ENCODE results near the gene BCR. TPM values are rescaled to one million over a fixed set of nuclear protein-coding genes. Genes with fewer than 3 reads are reported as not detected.

Gene BCR
- total and polyA plus RNA-seq, 2 of the 4 experiments (the other 2 are of a cell fraction) = 28.9 to 44.6 TPM

DNA sequence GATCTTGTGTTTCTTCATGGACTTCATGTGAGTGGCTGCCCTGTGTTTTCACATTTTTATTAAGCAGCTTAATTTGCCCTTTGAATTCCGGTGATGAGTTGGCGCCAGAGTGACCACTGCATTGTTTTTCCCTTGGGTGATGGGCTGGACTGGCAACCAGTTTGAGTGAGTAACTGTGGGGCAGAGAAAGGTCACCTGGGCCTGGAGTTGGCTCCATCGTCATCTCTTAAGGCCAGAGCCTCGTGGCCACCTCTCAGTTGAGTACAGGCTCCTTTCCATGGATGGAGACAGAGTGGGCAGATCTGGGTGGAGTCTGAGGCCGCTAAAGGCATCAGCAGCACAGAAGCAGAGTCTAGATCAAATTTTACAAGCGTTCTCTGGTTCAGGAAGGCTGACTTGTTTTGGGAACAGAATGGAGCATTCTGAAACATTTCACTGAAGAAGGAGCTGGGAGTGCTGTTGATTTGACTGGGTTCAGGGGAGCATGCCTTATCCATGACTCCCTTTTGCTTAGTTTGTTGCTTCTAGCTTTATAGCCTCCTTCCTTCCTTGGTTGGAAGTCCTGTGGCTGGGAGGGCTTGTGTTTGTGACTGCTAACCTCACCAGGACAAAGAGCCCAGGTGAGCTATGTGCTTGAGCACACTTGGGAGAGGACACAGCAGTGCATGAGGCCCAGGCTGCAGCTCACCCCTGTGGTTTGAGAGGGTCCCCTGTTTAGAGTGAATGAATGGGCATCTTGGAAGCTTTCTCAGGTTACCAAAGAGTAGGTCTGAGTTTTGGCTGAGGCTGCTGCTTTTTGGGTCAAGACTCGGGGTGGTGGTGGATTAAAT lies 7.8 kb downstream of the BCR start:
- POLR2A ChIA-PET (ENCODE audit: unreplicated experiment) = no interaction called here
- Histone ChIP-seq H3K9ac (ENCODE audit: low read depth, low read length) (no peak overlapping the region), H3K9me1 (ENCODE audit: insufficient read depth, low read length) (peaks cover 23% of the 10 kb centered on the region), H4K8ac (ENCODE audit: low read depth in 2 of 2, low read length in 2 of 2) (no peak overlapping the region), H3K27ac (ENCODE audit: insufficient read depth, low read length) (no peak overlapping the region), H3K36me3 (ENCODE audit: control insufficient read depth, insufficient read depth, low read length) (0 out of 2 replicates have a peak, but pooled peaks cover 3% of the 10 kb centered on the region), H3K4me1 (ENCODE audit: control insufficient read depth, insufficient read depth, low read length) (peaks cover 11% of the 10 kb centered on the region), H3K79me1 (ENCODE audit: low read depth in 1 of 2, low read length in 2 of 2) (peaks cover 24 to 86% of the 10 kb centered on the region in 2 experiments), H2BK5ac (ENCODE audit: low read depth, low read length, poor library complexity, severe bottlenecking) (peak overlapping the region; percentile 4), H4K91ac (ENCODE audit: insufficient read depth, low read depth, low read length) (no peak overlapping the region), H3K4me3 (ENCODE audit: insufficient read depth, low read depth, low read length) (no peak overlapping the region), H4K5ac (ENCODE audit: low read depth, low read length) (no peak overlapping the region), H4K20me1 (ENCODE audit: insufficient read depth, low read length) (peaks cover 73% of the 10 kb centered on the region), H3K14ac (replicated peaks; ENCODE audit: low read depth, low read length) (0 out of 2 replicates have a peak overlapping the region, but pooled peaks have one; percentile 17), H2AK9ac (replicated peaks; ENCODE audit: low read depth, low read length, poor library complexity) (no peak overlapping the region), H3K56ac (ENCODE audit: extremely low read depth, insufficient read depth, low read length) (no peak overlapping the region), H3K23ac (ENCODE audit: low read depth, low read length) (no peak overlapping the region), H2BK15ac (ENCODE audit: low read depth, low read length) (no peak overlapping the region), H2BK120ac (ENCODE audit: low read depth, low read length) (no peak overlapping the region), H3K4ac (ENCODE audit: low read depth, low read length) (no peak overlapping the region), H3K27me3 (ENCODE audit: control insufficient read depth, insufficient read depth, low read length) (no peaks in the 10 kb centered on the region), H2BK20ac (ENCODE audit: low read depth, low read length) (no peak overlapping the region), H2AK5ac (ENCODE audit: low read depth, low read length) (no peak overlapping the region; the same call in 1 of the 2 replicates), H3K9me3 (ENCODE audit: control insufficient read depth, insufficient read depth, low read length) (no peaks in the 10 kb centered on the region), H2AFZ (replicated peaks; ENCODE audit: low read length, poor library complexity) (no peak overlapping the region), H3K18ac (ENCODE audit: low read depth, low read length) (no peak overlapping the region), H3K4me2 (ENCODE audit: low read depth, low read length) (no peak overlapping the region)
- dilution Hi-C loops (cut with HindIII; ENCODE audit: low sequenced_read_pairs, unreplicated experiment) (no loop called here), intact Hi-C loops (cut with micrococcal nuclease) (no loop called here), in situ Hi-C loops (cut with MboI; ENCODE audit: low sequenced_read_pairs) (no loop called here)
- WGBS, 2 experiments (ENCODE audit: extremely low coverage in 2 of 2, insufficient read length in 1 of 2) = no CpG with 5 or more reads among the region's 7 CpGs
- CTCF ChIA-PET = no interaction called here
- ATAC-seq (ENCODE audit: low read depth) = peak; percentile 48
- DNase-seq = peak; percentile 23
- TF ChIP-seq USF2 (IDR thresholded peaks at IDR 0.05; ENCODE audit: low read depth, low read length) = no peak
- TF ChIP-seq CEBPB (IDR thresholded peaks at IDR 0.05; ENCODE audit: low read depth, low read length) = no peak
- no peak for TF ChIP-seq CTCF (conservative IDR thresholded peaks at IDR 0.05; ENCODE audit: low read depth, low read length)
- no peak for TF ChIP-seq RCOR1 (IDR thresholded peaks at IDR 0.05; ENCODE audit: insufficient replicate concordance, low read length)
- TF ChIP-seq CHD1 (IDR thresholded peaks at IDR 0.05; ENCODE audit: low read depth, low read length) = no peak
- TF ChIP-seq BHLHE40 (IDR thresholded peaks at IDR 0.05; ENCODE audit: low read depth, low read length) = no peak
- TF ChIP-seq, protein P1, sequence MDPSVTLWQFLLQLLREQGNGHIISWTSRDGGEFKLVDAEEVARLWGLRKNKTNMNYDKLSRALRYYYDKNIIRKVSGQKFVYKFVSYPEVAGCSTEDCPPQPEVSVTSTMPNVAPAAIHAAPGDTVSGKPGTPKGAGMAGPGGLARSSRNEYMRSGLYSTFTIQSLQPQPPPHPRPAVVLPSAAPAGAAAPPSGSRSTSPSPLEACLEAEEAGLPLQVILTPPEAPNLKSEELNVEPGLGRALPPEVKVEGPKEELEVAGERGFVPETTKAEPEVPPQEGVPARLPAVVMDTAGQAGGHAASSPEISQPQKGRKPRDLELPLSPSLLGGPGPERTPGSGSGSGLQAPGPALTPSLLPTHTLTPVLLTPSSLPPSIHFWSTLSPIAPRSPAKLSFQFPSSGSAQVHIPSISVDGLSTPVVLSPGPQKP (IDR thresholded peaks at IDR 0.05; ENCODE audit: borderline replicate concordance, low read depth, low read length) = no peak
- no TSS peak for BruUV-seq (replicated peaks)

Data from IMR-90 (cell line).